ACHN (cell line): ENCODE data around the gene CDR2L.
"Not testable (repeated sequence)": the region's sequence is repeated elsewhere in the genome, so short reads cannot be mapped to it uniquely, and the experiment has no call there.

ENCODE experiments used
- DNase-seq: peaks from one replicate; pipeline ENCODE4 v3.0.0-alpha.2; 2015
- in situ Hi-C: cut with HindIII; loops from 2 replicates; pipeline ENCODE4 v1.10.0; 2017; ENCODE audit warnings: low sequenced_read_pairs, low pct_ligation_motif_present, low pct_unique_long_range_greater_than_20kb

The CDR2L gene

DNA sequence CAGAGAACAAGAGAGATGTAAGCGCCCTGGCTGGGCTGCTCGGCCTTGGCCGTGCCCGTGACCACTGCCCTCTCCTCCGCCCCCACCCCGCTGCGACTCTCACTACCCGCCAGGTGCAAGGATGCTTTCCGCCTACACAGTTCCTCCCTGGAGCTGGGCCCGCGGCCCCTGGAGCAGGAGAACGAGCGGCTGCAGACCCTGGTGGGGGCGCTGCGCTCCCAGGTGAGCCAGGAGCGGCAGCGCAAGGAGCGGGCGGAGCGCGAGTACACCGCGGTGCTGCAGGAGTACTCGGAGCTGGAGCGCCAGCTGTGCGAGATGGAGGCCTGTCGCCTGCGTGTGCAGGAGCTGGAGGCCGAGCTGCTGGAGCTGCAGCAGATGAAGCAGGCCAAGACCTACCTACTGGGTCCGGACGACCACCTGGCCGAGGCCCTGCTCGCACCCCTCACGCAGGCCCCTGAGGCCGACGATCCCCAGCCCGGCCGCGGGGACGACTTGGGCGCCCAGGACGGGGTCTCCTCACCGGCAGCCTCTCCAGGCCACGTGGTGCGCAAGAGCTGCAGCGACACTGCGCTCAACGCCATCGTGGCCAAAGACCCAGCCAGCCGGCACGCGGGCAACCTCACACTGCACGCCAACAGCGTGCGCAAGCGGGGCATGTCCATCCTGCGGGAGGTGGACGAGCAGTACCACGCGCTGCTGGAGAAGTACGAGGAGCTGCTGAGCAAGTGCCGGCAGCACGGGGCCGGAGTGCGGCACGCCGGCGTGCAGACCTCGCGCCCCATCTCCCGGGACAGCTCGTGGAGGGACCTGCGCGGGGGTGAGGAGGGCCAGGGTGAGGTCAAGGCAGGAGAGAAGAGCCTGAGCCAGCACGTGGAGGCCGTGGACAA is 15.9 kb downstream of the CDR2L start:
- DNase-seq = no peak
- in situ Hi-C loops = no loop called here

GRCh38 chr17:75003957-75004355 is 16.5 kb downstream of the CDR2L start:
- in situ Hi-C loops = no loop called here

DNA sequence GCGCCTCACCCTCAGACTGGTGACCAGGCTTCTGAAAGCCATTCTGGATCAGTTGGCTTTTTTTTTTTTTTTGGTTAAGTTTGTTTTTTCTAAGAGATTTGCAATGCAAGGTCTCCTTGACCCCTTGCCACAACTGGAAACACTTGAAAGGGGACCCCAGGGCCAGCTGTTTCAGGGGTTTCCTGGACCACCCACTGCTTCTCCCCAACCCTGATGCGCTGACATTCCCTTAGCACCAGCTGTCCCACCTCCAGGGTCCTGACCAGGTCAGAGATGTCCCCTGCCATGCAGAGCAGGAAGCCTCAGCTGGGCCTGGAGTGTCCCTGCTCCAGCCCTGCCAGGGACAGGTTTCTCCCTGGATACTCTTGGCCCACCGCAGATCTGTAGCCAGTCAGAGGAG is 16.9 kb downstream of the CDR2L start:
- in situ Hi-C loops = no loop called here

More at GRCh38 chr17:75003957-75004355, 16.5 kb downstream of the CDR2L start:
- no peak for DNase-seq

DNA sequence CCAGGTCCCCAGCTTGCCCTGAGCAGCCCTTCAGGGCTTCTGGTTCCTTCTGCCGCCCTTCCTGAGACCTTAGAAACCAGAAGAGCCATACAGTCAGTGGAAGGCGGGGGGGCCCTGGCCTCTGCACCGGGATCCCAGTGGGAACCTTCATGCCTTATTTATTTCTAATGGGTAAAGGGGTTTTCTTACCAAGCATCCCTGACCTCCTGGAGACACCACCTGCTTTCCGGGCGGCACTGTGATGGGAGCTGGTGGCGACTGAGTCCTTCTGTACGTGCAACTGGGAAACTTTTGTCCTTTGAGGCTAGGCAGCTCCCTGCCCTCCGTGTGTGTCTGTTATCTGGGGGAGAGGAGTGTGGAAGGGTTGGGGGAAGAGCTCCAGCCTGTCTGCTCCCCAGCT is 17.9 kb downstream of the CDR2L start:
- no peak for DNase-seq
- in situ Hi-C loops = no loop called here

More for the DNA sequence above, 16.9 kb downstream of the CDR2L start:
- no peak for DNase-seq

- DNase-seq, in situ Hi-C loops: not testable (repeated sequence)
Observed at GRCh38 chr17:75006084-75006483, 18.7 kb downstream of the CDR2L start.

DNA sequence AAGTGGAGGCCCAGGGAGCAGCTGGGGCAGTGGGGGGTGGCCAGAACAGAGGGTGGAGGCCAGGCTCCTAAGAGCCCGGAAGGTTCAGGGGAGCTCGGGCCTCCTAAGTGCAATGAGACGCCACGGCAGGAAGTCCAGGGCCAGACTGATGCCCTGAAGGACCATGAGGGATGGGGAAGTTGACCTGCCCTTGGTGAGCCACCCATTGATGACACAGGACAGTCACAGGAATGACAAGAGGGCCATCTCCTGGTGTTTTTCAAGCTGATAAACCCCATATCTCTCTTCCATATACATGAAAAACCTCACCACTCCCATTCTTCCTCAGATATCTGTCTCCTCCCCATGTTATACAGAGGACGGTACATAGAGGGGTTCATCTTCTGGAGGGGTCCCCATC is 19.2 kb downstream of the CDR2L start:
- no peak for DNase-seq
- in situ Hi-C loops = no loop called here

GRCh38 chr17:75008373-75008772 is 20.9 kb downstream of the CDR2L start:
- DNase-seq = no peak
- in situ Hi-C loops = no loop called here

GRCh38 chr17:75009139-75009724 is 21.8 kb downstream of the CDR2L start:
- no peak for DNase-seq
- in situ Hi-C loops = no loop called here

DNA sequence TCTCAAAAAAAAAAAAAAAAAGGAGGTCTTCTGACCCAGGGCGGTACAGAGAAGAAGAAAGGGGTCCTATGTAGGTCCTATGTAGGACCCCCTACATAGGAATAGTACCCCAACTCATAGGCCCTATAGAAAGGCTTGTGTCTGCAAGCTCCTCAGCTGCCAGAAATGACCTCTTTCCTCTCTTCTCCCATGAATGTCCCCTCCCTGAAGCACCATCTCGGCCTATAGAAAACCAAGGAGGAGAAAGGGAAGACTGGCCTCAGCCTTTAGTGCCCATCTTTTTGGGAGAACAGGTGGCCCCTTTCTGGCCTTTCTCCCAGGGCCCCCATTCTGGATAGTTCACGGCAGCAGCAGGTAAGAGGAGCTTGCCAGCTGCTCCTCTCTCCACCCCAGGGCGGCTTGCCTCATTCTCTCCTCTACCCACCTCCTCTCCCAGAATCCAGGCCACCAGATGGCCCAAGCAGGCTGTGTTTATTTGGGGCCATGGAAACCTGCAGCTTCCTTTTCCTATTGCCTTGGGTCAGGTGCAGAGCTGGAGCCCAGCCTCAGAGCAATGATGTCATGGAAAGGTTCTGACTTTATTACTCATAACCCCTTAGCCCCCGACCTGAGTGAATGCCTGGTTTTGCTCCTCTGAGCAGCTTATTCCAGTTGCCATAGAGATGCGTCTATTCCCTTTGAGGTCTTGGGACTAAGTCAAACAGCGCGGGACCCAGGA is 23.4 kb downstream of the CDR2L start:
- peak; percentile 57 for DNase-seq
- in situ Hi-C loops = no loop called here

DNA sequence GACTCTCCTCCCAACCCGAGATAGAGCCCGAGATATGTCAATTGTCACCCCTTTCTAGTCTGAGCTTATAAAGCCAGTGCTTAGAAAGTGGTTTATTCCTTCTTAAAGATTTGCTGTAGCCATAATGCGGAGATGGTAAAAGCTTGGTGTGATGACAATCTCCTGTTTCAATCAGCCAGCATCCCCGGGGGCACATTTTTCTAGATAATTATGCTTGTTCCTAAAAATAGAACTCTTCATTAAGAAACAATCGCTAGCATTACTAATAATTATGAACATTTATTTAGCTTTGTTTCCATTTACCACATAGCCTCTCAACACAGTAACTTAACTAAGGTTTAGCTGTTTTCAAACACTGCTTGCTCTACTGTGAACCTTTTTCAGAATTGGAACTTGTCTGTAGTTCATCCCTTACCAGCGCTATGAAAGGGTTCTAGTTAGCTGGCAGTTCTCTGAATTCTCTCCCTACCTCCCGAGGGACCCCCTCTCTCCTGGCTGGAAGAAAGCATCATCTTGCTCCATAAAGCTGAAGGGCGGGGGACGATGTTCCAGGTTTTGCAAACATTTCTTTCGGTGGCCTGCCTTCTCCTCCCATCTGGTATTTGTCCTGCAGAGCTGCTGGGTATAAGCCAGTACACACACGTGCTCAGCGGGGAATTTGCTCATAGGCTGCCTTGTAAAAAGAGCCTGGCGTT is 24.1 kb downstream of the CDR2L start:
- DNase-seq = no peak
- in situ Hi-C loops = no loop called here

DNA sequence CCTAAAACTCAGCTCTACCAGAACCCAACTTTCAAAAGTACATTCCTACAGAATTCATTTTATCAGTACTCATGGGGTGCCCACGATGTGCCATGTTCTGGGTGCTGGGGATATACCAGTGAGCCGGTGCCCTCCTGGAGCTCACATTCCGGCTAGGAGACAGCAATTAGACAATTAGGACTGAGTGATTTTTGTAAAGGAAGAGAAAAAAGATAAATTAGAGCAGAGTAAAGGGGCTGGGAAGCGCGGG is 24.6 kb downstream of the CDR2L start:
- in situ Hi-C loops = no loop called here
- DNase-seq = no peak

- DNase-seq = peak; percentile 91
- in situ Hi-C loops = no loop called here
Observed at GRCh38 chr17:75012346-75013091, 25.1 kb downstream of the CDR2L start, which contains the start of gene MRPL58. TSS of gene MRPL58 (plus strand) at chr17:75012670. CDS start at chr17:75012687, 17 bp downstream.

- in situ Hi-C loops = no loop called here
- DNase-seq = no peak
Observed at GRCh38 chr17:75013092-75013559, 25.7 kb downstream of the CDR2L start.

GRCh38 chr17:75019146-75019545 is 31.7 kb downstream of the CDR2L start:
- in situ Hi-C loops = no loop called here
- no peak for DNase-seq

- in situ Hi-C loops = no loop called here
Observed at GRCh38 chr17:75019710-75020109, 32.3 kb downstream of the CDR2L start.

DNA sequence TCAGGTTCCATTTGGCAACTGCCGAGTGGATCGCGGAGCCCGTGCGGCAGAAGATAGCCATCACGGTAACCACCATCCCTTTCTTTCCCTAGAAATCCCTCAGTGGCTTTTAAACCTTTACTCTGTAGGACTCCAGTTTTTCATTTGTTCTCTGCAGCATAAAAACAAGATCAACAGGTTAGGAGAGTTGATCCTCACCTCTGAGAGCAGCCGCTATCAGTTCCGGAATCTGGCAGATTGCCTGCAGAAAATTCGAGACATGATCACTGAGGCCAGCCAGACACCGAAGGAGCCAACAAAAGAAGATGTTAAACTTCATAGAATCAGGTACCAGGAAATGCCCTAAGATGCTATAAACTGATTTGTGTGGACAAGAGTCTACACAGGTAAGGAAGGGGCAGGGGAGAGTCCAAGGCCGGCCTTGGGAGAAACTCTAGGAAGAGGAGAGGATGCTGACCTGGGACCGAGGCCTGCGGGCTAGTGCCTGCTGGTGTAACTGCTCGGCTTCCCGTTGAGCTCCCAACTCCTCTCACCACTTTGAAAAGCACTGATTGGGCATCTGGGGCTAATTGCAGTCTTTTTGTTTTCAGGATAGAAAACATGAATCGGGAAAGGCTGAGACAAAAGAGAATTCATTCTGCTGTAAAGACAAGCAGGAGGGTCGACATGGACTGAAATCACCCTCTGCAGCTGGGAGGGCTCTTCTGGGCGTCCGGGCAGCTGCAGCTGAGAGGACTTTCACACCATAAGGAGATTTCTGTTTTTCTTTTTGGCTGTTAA is 33.1 kb downstream of the CDR2L start:
- in situ Hi-C loops = no loop called here
- no peak for DNase-seq

More at GRCh38 chr17:75019710-75020109, 32.3 kb downstream of the CDR2L start:
- no peak for DNase-seq

DNA sequence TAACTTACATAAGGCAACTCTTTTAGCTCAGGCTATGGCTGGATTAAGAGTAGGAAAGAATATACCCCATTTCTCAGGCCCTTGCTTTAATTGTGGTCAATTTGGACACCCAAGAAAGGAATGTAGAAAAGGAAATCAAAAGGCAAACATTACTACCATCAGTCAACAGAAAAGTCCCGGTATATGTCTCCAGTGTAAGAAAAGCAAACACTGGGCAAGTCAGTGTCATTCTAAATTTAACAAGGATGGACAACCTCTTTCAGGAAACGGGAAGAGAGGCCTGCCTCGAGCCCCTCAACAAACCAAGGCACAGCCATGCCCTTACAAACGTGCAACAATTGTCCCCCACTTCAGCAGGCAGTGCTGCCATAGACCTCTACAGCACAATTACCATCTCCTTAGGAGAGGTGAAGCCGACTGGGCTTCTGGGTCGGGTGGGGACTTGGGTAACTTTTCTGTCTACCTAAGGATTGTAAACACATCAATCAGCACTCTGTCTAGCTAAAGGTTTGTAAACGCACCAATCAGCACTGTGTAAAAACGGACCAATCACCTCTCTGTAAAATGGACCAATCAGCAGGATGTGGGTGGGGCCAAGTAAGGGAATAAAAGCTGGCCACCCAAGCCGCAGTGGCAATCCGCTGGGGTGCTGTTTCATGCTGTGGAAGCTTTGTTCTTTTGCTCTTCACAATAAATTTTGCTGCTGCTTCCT is 37.4 kb downstream of the CDR2L start:
- in situ Hi-C loops = no loop called here
- DNase-seq = no peak
